ENCODE results near the gene CHST7.
A peak's percentile ranks its signal among the peaks of the same experiment; 100 is the strongest.

CHST7 gene

DNA sequence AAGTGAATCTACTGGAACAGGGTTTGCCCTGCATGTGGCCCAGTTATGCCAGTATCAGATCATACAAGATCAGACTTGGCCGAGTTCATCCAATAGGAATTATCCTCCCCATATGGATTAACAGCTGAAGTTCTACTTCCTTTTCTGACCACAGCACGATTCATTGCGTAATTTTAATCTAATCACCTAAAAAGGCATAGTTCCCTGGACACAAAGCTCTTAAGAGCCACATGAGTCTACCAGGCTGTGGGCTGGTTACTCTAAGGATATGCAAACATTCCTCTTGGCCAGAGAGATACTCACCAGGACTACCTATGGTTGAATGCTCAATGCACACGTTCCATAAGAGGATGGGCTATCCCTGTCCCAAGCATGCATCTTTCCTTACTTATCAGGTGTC lies 46.9 kb downstream of the CHST7 start:
- peak; percentile 33 for DNase-seq (ENCODE audit: low read depth)
- TF ChIP-seq, protein P1, sequence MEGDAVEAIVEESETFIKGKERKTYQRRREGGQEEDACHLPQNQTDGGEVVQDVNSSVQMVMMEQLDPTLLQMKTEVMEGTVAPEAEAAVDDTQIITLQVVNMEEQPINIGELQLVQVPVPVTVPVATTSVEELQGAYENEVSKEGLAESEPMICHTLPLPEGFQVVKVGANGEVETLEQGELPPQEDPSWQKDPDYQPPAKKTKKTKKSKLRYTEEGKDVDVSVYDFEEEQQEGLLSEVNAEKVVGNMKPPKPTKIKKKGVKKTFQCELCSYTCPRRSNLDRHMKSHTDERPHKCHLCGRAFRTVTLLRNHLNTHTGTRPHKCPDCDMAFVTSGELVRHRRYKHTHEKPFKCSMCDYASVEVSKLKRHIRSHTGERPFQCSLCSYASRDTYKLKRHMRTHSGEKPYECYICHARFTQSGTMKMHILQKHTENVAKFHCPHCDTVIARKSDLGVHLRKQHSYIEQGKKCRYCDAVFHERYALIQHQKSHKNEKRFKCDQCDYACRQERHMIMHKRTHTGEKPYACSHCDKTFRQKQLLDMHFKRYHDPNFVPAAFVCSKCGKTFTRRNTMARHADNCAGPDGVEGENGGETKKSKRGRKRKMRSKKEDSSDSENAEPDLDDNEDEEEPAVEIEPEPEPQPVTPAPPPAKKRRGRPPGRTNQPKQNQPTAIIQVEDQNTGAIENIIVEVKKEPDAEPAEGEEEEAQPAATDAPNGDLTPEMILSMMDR (IDR thresholded peaks at IDR 0.05; ENCODE audit: low read depth, low read length): no peak
- TF ChIP-seq, protein P2, sequence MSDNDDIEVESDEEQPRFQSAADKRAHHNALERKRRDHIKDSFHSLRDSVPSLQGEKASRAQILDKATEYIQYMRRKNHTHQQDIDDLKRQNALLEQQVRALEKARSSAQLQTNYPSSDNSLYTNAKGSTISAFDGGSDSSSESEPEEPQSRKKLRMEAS (IDR thresholded peaks at IDR 0.05; ENCODE audit: low read depth, low read length): no peak
- TF ChIP-seq POLR2A (IDR thresholded peaks at IDR 0.05; ENCODE audit: extremely low read depth, insufficient read length): no peak

DNA sequence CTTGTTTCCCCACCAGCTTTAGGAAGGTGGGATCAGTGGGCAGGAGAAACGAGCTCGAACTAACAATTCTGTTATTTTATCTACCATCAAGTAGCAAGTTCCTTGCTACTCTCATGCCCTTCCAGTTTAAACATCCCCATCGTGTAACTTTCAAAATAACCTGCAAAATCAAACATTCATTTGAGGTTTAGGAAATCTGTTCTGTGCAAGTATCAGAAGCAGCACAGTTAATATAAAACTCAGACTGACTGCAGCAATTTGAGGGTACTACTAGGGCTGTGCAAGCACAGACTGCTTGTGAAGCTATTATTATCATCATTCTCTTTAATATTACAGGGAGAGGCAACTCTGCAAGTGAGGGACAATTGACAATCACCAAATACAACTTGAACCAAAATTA lies 48.0 kb downstream of the CHST7 start:
- DNase-seq (ENCODE audit: low read depth): no peak
- TF ChIP-seq, protein P1 (IDR thresholded peaks at IDR 0.05; ENCODE audit: low read depth, low read length): no peak
- TF ChIP-seq, protein P2 (IDR thresholded peaks at IDR 0.05; ENCODE audit: low read depth, low read length): no peak
- TF ChIP-seq POLR2A (IDR thresholded peaks at IDR 0.05; ENCODE audit: extremely low read depth, insufficient read length) (no peak), MYC (IDR thresholded peaks at IDR 0.05; ENCODE audit: low read depth, low read length) (no peak)
- H3K4me3 ChIP-seq (ENCODE audit: low read depth, low read length): no peak overlapping the region

More for the DNA sequence above, 46.9 kb downstream of the CHST7 start:
- H3K4me3 ChIP-seq (ENCODE audit: low read depth, low read length): no peak overlapping the region

DNA sequence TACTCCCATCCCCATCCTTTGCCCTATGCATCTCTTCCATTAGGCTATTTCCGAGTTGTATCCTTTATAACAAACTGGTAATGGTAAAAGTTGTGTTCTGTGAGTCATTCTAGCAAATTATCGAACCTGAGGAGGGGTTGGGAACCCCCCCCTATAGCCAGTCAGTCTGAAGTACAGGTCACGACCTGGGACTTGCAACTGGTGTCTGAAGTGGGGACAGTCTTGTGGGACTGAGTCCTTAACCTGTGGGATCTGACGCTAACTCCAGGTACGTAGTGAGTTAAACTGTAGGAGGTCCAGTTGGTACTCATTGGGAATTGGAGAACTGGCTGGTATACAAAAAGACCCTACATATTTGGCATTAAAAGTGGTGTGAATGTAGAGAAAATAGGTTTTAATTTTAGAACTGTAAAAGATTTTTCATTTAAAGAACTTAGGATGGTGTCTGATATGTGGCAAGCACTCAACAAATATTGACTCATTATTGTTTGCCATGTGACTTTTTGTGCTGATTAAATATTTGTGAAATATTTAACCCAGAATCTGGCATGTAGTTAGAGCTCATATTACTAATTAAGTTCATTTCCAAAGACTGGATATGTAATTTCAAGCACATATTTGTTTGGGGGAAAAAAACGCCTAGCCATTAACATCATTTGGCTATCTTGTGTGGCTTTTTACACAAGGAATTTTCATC lies 50.7 kb downstream of the CHST7 start:
- TF ChIP-seq, protein P2 (IDR thresholded peaks at IDR 0.05; ENCODE audit: low read depth, low read length): no peak
- TF ChIP-seq MYC (IDR thresholded peaks at IDR 0.05; ENCODE audit: low read depth, low read length): no peak
- TF ChIP-seq, protein P1 (IDR thresholded peaks at IDR 0.05; ENCODE audit: low read depth, low read length): no peak
- TF ChIP-seq POLR2A (IDR thresholded peaks at IDR 0.05; ENCODE audit: extremely low read depth, insufficient read length): no peak
- no peak overlapping the region for H3K4me3 ChIP-seq (ENCODE audit: low read depth, low read length)
- no peak for DNase-seq (ENCODE audit: low read depth)

DNA sequence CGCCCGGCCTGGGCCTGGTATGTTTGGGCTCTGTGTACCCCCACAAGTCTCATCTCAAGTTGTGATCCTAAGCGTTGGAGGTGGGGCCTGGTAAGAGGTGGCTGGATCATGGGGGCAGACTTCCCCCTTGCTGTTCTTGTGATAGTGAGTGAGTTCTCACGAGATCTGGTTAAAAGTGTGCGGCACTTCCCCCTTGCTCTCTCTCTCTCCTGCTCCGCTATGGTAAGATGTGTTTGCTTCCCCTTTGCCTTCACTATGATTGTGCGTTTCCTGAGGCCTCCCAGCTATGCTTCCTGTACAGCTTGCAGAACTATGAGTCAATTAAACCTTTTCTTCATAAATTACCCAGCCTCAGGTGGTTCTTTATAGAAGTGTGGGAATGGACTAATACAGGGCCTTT lies 53.0 kb downstream of the CHST7 start:
- DNase-seq (ENCODE audit: low read depth): peak; percentile 80
- TF ChIP-seq, protein P1 (IDR thresholded peaks at IDR 0.05; ENCODE audit: low read depth, low read length): no peak
- TF ChIP-seq MYC (IDR thresholded peaks at IDR 0.05; ENCODE audit: low read depth, low read length) (no peak), POLR2A (IDR thresholded peaks at IDR 0.05; ENCODE audit: extremely low read depth, insufficient read length) (no peak)
- TF ChIP-seq, protein P2 (IDR thresholded peaks at IDR 0.05; ENCODE audit: low read depth, low read length): no peak
- H3K4me3 ChIP-seq (ENCODE audit: low read depth, low read length): no peak overlapping the region

DNA sequence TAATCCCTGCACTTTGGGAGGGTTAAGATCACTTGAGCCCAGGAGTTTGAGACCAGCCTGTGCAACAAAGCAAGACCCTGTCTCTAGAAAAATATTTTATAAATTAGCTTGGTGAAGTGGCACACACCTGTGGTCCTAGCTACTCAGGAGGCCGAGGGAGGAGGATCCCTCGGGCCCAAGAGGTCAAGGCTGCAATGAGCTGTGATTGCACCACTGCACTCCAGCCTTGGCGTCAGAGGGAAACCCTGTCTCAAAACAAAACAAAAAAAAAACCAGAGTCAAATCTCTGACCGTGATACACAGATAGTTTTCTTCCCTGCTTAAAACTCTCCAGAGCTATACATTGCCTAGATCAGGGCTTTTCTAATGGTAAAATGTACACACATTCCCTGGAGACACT lies 53.5 kb downstream of the CHST7 start:
- H3K4me3 ChIP-seq (ENCODE audit: low read depth, low read length): no peak overlapping the region
- no peak for DNase-seq (ENCODE audit: low read depth)
- TF ChIP-seq POLR2A (IDR thresholded peaks at IDR 0.05; ENCODE audit: extremely low read depth, insufficient read length) (no peak), MYC (IDR thresholded peaks at IDR 0.05; ENCODE audit: low read depth, low read length) (no peak)
- TF ChIP-seq, protein P2 (IDR thresholded peaks at IDR 0.05; ENCODE audit: low read depth, low read length): no peak
- TF ChIP-seq, protein P1 (IDR thresholded peaks at IDR 0.05; ENCODE audit: low read depth, low read length): no peak
